ENCODE results near the gene FLT1.

- TF ChIP-seq CTCF (IDR thresholded peaks at IDR 0.05; ENCODE audit: low read depth, low read length, poor library complexity, severe bottlenecking): no peak
- TF ChIP-seq EZH2phosphoT487 (IDR thresholded peaks at IDR 0.05; ENCODE audit: borderline replicate concordance, low read length): no peak
These were observed 2.4 kb upstream of the FLT1 start for GRCh38 chr13:28497143-28497876.

Measured in DOHH2 (cell line).